CD1c-positive myeloid dendritic cell (primary cell): ENCODE results near the gene ZNF202.

Source experiments
- DNase-seq: peaks from one replicate; pipeline ENCODE4 v3.0.0-alpha.2; 2016; ENCODE audit errors: extremely low spot score

ZNF202 gene

GRCh38 chr11:123683428-123684170 lies 57.9 kb downstream of the ZNF202 start:
- DNase-seq, result no peak

GRCh38 chr11:123682696-123683410 lies 58.6 kb downstream of the ZNF202 start:
- no peak for DNase-seq

GRCh38 chr11:123681030-123681429 lies 60.4 kb downstream of the ZNF202 start:
- DNase-seq, result no peak

- no peak for DNase-seq
Observed at GRCh38 chr11:123678246-123678645, 63.2 kb downstream of the ZNF202 start.

- DNase-seq, result no peak
Observed at GRCh38 chr11:123677510-123677909, 64.0 kb downstream of the ZNF202 start.

GRCh38 chr11:123674297-123674696 lies 67.2 kb downstream of the ZNF202 start:
- DNase-seq, result no peak
